Nucleus accumbens (tissue), 56 donors: ENCODE measurements around the gene SDHA.
"Not testable (repeated sequence)": the region's sequence is repeated elsewhere in the genome, so short reads cannot be mapped to it uniquely, and the experiment has no call there.

Experiments used
- DNase-seq, 56 donors: peaks; one replicate each; lab custom pipeline; 2025; lab: John Stamatoyannopoulos, UW

The SDHA gene

DNA sequence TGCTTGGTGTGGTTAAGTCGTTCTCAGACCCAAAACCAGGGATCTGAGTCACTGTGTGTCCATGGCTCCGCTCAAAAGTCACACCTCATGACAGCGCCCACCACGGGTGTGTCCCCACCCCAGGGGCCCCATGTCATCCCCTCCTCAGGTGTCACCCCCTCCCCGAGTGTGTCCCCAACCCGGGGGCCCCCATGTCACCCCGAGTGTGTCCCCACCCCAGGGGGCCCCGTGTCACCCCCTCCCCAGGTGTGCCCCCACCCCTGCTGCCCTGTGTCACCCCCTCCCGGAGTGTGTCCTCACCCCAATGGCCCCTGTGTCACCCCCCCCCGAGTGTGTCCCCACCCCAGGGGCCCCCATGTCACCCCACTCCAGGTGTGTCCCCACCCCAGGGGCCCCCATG, 21.8 kb upstream of the SDHA start:
- no peak for DNase-seq

DNA sequence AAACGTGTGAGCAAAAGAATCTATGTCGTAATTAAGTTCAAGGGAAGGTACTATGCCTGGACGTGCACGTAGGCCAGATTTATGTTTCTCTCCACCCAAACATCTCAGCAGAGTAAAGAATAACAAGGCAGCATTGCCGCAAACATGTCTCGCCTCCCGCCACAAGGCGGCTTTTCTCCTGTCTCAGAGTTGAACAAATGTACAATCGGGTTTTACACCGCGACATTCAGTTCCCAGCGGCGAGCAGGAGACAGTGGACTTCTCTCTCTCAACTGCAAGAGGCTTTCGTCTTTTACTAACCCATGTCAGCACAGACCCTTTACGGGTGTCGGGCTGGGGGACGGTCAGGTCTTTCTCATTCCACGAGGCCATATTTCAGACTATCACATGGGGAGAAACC, 21.1 kb upstream of the SDHA start:
- peak in 6 of 56 donors; percentile 3 to 38 (median 20) for DNase-seq

DNA sequence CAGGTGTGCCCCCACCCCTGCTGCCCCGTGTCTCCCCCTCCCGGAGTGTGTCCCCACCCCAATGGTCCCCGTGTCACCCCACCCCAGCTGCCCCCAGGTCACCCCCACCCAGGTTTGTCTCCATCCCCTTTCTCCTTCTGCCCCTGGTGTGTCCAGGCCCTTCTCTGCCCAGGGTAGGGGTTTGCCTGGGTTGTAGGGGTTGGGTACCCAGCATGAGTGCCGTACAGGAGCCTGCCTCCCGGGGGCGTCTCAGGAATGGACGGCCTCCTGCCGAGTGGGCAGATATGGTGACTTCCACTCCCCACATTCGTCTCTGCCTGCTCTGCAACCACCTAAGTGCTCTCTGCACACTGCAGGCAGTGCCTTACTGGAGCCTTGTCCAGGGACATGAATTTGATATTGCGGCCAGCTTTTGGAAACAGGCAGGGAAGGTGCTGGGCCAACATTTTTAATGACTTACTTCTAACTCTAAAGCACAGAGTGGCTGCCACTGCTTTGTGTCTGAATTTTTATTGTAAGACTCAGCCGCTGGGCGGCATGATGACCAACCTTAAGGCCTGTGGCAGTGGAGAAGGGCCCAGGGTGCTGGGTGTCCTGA, 20.1 kb upstream of the SDHA start:
- DNase-seq = no peak

DNA sequence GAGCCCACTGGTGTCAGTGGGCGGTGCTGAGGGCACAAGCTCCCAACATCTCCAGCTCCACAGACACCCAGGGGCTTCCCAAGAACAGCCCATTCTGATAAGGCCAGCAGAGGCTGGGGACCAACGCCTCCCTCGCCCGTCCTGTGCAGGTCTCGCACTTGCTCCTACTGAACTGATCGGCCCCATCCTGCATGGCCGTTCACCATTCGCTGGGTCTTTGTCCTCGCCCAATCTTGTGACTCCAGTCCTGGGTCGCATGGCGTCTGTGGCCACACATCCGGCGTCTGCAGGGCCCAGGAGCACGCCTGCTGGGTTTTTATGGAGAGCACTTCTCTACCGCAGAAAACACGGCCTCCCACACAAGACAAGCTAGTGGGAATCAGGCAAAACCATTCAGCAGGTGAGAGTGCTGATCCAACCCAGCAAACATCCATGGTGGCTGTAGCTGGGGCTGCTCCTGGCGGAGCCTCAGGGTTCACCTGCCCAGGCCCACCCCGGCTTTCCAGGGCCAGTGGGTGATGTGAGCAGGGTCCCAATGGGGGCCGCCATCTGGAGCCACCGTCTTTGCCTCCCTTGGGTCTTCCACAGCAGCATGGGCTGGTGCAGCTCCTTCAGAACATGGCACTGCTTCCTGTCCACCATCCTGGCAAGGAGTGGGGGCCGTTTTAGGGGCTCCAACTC, 19.5 kb upstream of the SDHA start:
- DNase-seq = no peak

DNA sequence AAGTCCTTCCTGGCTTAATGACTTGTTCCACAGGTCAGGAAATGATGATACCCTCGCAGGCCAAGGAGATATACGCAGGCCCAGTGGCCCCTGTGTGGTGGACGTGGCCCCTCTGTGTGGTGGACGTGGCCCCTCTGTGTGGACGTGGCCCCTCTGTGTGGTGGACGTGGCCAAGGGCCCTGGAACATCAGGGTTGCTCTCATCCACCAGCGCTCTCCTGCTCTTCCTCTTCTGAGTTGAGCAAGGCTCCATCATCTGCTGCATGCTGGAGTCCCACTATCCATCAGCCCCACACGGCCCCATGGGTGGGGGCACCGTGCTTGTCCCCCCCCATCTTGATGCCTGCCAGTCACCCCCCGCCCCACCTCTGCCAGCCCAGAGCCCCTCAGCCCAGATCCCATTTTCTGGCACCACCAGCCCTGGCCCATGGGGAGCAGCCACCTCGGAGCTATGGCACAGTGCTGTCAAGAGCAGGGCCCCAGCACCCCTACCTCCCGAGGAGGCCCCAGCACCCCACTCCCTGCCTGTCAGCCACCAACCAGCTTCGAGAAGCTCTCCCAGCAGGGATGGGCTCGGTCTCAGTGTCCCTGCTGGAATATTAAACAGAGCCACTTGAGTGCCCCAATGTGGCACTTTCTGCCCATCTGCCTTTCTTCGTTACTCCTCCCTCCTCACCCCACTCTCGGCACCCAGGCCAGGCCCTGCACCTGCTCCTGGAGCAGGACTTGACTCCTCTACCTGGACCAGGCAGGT, 18.7 kb upstream of the SDHA start:
- DNase-seq = no peak

DNA sequence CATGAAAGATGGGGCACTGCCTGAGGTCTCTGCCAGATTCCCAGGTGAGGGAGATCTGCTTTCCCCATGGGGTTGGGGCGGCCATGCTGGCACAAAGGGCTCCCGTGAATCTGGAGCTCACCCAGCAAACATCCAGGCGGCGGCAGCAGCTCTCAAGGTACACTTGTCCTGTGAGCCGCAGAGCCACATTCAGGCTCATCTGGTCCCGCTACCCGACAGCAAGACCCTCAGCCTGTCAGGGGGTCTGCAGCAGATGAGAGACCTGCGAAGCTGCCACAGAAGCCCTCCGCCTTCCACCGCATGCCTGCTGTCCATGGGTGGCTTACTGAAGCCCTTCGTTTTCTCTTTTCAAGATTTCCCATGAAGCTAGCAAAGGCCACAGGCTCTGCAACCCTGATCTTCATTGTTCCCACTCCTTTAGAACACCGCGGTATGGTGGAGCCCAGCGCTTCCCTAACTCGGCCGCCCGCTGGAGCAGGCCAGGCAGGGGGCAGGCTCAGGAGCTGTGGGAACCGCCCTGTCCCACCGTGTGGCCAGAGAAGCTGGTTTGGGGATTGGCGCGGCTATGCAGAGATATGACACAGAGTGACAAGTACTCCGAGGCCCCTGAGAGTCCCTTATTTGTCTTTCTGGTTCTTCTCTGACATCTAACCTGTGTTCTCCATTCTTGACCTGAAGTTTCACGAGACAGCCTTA, 18.0 kb upstream of the SDHA start:
- DNase-seq = no peak

DNA sequence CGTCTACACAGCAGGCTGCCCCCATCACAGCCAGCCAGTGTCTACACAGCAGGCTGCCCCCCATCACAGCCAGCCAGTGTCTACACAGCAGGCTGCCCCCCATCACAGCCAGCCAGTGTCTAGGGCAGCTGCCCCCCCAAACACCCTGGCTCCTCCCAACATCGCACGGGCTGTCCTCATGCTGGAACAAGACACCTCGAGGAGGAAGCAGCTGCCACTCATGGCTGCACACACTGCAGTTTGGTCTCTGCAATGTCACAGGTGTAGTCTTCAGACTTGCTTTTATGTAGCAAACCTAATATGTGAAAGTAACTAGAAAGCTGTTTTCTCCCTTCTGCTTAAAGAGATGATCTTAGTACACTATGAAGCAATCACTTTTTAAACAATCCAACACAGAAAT, 17.1 kb upstream of the SDHA start:
- DNase-seq = no peak

DNA sequence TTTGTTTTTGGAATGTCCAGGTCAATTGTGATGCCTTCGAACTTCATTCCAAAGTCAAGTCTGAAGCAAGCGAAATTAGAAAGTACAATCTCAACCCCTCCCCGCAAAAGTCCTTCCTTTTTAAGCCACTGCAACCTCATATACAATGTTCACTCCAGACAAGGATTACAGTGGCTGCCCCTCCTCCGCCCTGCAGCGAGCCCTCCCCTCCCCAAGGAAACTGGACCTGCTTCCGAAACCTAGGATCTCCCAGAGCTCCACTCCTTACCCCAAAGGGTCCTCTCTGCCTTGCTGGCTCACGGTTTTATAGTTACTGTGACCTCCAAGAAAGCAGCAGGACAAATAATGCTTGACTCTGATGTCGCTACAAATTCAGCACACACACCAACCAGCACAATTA, 16.4 kb upstream of the SDHA start:
- no peak for DNase-seq

DNA sequence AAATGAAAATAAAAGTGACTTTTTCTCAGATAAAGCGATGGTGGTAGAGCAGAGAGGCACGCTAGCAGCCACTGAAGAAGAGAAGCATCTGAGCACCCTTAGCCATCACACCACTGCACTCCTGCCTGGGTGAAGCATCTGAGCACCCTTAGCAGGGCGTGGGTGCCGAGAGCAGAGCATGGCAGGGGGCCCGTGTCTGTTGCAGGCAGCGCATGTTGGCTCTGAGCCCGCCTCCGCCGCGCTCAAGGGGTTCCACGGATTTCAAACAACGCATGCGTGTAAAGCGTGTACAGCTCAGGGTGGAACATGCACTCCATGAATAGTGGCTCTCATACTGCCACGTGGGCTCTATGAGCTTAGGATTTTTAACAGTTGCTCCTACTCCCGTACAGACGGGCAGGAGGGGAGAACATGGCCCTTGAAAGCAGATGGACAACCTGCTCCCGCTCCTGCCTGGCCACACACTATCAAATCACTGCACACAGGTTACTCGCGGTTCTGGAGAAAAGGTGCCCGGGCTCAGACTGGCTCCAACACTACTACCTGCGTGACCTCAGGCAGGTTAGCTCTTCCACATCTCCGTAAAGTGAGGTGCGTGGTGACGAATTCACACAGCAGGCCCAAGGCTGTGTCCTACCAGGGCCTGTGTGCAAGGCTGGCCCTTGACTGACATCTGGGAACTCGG, 14.7 kb upstream of the SDHA start:
- DNase-seq = no peak

DNA sequence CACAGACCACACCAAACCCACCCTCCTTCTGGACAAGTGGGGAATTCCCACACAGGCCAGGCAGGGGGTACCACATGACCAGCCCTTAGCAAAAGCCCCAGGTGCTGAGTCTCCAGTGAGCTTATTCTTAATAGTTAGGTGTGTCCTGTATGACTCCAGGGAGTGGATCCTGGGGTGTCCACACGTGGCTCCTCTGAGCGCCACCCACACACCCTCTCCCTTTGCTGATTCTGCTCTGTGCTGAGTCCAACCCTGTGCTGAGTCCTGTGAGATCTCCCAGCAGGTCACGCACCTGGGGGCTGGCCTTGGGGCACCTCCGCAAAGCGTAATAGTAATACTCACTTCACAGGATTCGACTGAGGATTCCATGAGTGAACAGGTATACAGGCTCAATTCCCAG, 14.1 kb upstream of the SDHA start:
- no peak for DNase-seq

DNA sequence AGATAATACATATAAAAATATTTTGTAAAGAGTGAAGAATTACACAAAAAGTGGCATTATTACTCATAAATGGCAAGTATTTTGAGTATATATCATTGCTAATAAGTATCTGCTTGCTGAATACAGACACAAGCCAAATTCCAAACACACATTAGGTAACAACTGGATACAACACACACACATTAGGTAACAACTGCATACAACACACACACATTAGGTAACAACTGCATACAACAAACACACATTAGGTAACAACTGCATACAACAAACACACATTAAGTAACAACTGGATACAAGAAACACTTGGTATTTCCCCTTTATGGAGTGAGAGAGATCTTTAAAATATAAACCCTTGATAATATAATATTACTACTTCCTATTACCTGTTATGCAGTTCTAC, 13.7 kb upstream of the SDHA start:
- no peak for DNase-seq

DNA sequence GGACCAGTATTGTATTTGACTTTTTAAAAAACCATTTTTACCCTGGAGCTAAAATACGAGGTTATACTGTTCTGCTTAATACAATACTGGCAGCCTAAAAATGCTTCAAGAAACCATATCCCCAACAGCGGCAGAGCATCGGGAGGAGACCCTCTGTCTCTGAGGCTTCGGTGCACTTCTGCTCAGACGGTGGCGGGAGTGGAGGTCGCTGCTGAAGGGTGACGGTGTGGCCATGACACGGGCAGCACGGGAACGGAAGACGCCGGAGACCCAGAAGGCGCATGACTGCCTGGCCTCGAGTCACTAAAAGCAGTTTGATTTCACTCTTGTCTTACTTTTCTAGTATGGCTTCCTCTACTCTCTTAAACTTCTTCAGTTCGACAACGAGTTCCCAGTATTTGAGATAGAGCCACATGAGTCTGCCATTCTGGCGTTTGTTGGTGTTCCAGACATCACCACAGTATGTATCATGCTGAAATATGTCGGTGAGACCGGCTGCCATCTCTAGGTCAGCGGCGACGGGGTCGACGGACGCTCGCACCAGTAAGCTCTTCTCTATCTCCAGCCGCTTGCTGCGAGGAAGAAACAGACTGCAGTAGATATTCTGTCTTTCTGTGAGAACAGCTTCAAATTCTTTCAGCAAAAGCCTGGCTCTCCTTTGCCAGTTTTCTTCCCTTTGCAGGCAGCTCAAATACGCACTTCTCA, 13.0 kb upstream of the SDHA start:
- DNase-seq = no peak

DNA sequence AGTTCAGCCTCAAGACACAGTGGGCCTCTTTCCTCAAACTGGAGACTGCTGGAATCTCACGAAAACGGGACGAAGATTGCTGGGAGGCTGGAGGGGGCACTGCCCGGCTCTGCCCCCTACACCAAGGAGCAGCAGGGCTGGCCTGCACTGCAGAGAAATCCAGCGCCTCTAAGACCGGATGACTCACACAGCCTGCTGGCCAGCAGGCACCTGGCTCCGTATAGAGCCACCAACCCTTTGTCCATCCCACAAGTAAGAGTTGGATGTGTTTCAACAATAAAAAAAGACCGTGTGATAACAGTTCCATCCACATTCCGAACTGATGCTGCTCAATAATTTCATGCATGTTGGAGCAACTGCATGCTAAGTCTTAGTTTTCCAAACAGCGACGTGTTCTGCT, 11.7 kb upstream of the SDHA start:
- DNase-seq = no peak

DNA sequence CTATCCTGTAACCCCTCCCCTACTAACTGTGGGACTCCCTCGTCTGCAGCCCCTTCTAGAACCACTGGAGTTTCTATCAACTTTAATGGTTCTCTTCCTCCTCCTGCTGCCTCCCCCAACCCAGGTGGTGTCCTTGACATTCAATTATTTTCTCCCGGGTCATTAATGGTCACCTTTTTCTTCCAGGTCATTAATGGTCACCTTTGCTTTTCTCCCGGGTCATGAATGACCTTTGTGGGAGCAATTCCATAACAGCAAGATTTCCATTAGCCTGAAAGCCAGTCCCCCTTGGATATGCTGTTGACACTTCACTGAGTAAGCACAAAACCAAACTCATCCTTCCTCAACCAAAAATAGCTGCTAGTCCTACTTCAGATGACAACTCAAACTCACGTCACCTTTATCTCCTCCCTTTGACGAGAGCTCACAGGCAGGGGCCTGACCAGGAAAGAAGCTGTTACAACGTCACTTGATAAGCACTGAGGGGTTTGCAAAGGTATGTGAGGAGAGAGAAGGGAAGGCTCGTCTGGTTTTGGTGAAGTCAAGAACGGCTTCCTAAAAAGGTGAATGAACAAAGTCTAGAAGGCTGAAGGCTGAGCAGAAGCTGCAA, 11.1 kb upstream of the SDHA start:
- DNase-seq = no peak

DNA sequence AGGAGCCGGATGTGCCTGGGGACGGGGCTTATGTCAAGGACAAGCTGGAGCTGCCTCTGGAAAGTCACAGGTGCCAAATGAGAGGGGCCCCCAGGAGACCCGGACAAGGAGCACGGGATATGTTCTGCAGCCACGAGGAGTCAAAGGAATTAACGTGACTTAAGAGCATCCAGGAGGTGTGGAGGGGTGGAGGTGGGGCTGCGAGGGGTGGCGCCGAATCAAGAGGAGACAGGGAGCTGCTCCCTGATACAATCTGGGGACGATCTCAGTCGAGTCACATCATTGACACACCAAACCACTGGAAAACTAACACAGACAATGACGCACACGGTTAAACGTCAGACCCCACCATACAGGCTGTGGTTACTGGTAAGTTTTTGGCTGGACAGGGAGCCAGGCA, 10.5 kb upstream of the SDHA start:
- DNase-seq = no peak

DNA sequence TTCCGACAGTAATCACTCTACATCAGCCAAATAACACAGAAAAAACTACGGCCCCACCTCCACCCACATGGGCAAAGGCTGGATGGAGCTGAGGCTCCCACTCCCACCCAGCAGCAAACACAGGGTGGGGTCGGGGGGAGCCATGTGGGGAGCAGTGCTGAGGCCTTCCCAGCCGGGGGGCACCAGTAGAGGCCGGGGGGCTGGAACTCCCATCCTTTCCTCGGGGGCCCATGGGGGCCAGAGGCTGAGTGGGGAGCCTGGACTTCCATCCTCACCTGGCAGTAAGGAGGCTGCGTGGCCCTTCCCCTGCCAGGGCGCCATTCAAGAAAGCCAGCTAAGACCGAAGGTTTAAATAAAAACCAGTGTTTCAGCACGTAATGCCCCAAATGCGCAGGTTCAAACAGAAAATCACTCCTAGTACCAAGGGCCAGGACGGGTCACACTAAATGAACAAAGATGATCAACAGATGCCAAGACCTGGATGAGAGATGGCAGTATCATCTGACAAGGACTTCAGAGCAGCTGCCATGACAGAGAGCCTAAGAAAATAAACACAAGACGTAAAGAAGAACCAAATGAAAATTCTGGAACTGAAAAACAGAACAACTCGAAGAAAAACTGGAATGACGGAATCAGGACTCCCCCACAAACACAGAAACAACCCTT, 9.5 kb upstream of the SDHA start:
- no peak for DNase-seq

DNA sequence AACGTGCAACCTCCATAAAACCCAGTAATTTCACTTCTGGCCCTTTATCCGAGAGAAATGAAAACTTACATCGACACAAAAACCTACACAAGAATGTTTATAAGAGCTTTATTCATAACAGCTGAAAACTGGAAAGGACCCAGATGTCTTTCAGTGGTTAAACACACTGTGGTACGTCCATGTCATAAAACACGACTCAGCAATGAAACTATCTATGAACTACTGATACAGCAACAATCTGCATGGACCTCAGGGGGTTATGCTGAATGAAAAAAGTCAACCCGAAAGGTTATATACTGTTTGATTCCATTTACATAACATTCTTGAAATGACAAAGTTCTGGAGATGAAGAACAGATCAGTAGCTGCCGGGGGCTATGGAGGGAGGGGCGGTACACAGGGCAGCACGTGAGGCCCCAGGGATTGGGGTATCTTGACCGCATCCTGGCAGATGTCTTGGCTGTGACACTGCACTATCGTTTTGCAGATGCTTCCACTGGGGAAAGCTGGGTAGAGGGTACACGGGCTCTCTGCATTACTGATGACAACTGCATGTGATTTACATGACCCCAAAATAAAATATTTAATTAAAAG, 4.2 kb upstream of the SDHA start:
- DNase-seq = no peak

DNA sequence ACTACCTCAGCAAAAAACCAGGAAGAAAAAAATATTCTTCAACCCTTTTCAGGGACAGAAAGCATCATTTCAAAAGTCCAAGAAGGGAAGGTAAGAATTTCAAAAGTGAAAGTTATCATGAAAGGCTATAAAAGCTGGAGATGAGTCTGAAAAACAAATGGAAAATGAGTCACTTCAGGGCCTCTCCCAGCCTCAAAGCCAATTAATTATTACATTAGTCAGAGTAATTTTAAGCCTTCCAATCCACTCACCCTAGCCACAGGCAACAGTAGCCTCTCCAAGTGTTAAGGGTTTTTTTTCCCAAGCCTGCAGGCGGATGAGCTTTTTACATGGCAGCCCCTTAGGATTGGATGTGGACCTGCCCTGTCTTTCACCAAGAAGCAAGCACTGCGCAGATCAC, 2.9 kb upstream of the SDHA start:
- not testable (repeated sequence) for DNase-seq

DNA sequence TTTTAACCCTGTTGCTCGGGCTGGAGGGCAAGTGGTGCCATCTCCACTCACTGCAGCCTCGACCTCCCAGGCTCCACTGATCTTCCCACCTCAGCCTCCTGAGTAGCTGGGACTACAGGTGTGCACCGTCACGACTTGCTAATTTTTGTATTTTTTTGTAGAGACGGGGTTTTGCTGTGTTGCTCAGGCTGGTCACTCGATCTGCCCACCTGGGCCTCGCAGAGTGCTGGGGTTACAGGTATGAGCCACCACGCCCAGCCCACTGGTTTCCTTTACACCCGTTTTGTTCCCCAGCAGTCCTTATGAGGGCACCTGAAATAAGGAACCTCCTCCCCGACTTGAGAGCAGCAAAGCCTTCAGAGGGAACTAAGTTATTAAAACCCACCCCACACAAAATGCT, 2.0 kb upstream of the SDHA start:
- not testable (repeated sequence) for DNase-seq
